C4-2B (cell line): ENCODE results near the gene OARD1.

Experiments
- H3K27ac ChIP-seq: fragments of 450-650 bp; 2 replicates; pipeline ENCODE4 v1.5.1; 2017
- ZFX ChIP-seq: fragments of 450-650 bp; IDR thresholded peaks from 2 replicates; pipeline ENCODE4 v1.6.1; 2017
- TF ChIP-seq, protein P1 (sequence below): fragments of 450-650 bp; conservative IDR thresholded peaks from 2 replicates; pipeline ENCODE4 v1.5.1; 2017; ENCODE audit warnings: mild to moderate bottlenecking

OARD1 gene

DNA sequence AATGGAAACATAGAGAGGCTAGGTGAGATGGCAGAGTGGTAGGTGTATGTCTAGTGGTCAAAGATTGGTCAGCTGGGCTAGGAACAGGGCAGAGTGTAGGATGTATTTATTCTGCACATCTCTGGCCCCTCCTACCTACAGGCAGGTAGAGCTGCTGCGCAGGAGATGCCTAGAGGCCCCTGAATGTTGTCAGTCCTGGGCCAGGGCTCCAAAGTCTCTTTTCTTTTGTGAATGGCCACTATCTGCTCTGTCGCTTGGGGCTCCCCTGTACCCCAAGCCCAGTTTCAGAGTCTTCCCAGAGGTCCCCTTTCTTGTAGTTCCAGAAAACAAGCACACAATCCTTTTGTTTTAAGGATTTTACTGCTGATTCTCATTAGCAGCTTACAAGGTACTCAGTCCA lies 24.9 kb downstream of the OARD1 start:
- TF ChIP-seq, protein P1, sequence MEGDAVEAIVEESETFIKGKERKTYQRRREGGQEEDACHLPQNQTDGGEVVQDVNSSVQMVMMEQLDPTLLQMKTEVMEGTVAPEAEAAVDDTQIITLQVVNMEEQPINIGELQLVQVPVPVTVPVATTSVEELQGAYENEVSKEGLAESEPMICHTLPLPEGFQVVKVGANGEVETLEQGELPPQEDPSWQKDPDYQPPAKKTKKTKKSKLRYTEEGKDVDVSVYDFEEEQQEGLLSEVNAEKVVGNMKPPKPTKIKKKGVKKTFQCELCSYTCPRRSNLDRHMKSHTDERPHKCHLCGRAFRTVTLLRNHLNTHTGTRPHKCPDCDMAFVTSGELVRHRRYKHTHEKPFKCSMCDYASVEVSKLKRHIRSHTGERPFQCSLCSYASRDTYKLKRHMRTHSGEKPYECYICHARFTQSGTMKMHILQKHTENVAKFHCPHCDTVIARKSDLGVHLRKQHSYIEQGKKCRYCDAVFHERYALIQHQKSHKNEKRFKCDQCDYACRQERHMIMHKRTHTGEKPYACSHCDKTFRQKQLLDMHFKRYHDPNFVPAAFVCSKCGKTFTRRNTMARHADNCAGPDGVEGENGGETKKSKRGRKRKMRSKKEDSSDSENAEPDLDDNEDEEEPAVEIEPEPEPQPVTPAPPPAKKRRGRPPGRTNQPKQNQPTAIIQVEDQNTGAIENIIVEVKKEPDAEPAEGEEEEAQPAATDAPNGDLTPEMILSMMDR = no peak
- no peak for TF ChIP-seq ZFX

DNA sequence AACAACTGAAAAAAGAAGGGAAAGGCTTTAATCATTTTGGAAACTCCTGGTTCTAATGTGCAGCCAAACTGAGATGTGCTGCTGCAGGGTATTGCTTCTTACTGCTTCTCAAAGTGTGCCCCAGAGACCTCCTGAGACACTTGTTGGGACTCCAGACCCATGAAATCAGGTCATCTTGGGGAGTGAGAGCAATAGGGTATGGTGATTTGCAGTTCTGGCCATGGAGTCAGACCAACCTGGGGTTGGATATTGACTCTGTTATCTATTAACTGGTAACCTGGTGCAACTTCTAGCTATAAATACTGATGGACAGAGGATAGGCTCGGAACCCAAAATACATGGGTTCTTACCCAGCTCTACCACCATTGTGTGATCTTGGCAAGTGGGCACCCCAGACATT lies 26.1 kb downstream of the OARD1 start:
- TF ChIP-seq, protein P1 = no peak
- TF ChIP-seq ZFX = no peak
- H3K27ac ChIP-seq = no peak overlapping the region

More for the DNA sequence above, 24.9 kb downstream of the OARD1 start:
- H3K27ac ChIP-seq = no peak overlapping the region

DNA sequence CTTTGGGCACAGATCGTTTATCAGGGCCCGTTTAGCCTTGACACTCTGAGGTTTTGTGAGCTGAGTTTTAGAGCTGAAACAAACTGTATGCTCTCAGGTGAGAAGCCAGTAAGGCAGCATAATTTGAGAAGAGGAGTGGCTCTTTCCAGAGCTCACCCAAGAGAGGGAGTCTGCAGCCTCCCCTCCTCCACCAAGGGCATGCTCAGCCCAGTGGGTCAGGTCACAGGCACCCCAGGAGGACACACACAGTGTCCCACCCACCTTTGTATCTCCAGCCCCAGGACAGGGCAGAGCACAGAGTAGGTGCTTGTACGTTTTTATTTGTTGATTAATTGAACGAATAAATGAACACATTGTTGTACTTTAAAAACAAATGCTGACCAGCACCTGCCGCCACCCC lies 26.5 kb downstream of the OARD1 start:
- no peak overlapping the region for H3K27ac ChIP-seq
- TF ChIP-seq, protein P1 = no peak
- no peak for TF ChIP-seq ZFX

DNA sequence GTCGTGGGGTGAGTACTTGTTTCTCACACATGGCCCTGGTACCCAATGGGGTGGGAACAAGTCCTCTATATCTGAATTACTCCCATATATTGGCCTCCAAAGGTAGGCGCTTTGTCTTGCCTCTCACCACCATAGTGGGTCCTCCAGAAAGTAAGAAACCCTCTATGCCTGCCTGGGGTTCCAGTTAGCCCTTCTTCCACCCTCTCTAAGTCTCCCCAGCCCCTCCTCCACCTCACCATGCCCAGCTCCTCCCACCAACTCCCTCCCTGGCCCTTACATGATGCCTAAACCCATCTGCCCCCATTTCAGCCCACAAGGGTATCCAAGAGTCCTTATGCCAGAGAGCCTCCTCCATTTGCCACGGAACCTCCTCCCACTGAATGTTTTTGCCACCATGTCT lies 29.0 kb downstream of the OARD1 start:
- no peak overlapping the region for H3K27ac ChIP-seq
- TF ChIP-seq, protein P1 = no peak
- no peak for TF ChIP-seq ZFX

DNA sequence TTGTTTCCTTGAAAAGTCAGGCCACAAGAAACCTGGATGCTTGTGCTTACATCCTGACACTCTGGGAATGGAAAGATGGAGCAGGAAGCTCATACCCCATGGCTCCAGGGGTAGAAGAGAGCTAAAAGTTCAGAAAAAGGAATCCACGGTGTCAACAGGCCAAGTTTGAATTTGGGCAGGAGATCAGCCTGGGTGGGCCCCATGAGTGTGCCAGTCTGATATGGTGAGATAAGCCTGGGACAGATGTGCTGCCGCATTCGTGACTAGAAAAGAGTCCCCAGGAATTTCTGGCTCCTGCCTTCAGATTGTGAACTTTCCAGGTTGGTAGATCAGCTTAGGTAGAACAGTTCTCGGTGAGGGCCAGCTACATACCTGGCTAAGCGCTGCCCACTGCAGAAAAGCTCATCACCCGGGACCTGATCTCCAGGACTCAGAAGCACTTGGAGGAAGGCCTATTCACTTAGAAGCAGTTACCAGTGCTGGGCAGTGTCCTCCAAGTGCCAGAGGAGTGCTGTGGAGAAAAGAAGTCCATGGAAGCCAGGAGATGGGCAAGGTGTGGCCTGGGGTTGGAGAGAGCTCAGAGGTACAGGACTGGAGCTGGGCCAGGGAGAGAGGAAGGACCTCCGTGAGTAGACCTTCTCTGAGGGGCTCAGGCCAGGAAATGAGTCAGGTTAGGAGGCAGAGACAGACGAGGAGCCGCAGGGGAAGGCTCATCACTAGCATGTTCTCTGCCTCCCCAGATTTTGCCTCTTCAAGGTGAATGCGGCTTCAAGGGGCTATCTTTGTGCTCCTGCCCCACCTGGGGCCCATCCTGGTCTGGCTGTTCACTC lies 29.7 kb downstream of the OARD1 start, which contains the start of gene TSPO2:
Gene TSPO2, plus strand, starts transcription at position 242 of the 830 bp plus-strand sequence. Its CDS starts 519 bp downstream, at position 761.
- TF ChIP-seq, protein P1 = no peak
- no peak for TF ChIP-seq ZFX
- no peak within 1 kb of the TSS for H3K27ac ChIP-seq

DNA sequence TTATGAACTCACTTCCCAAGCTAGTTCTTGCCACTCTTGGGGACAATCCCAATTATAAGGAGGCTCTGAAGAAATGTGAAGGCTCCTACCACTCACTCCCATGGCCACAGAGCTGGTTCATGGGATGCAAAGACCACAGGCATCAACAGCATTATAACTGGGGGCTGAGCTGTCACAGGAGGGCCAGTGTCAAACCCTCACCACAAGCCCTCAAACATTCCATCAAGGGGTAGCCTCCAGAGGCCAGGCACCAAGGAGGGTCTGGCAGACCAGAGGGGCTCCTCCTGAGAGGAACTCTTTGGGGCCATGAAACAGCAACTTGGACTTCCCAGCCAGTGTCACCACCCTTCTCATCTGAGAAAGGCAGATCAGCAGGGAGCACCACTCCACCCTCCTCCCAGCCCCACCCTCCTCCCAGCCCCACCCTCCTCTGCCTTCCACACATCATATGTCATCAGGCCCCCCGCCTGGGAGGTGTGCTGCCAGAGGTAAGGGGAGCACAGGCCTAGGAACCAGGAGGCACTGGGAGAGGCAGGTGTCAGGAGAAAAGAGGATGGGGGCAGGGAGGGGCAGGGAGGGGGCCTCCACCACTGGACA lies 31.1 kb downstream of the OARD1 start:
- TF ChIP-seq, protein P1 = no peak
- TF ChIP-seq ZFX = no peak
- no peak overlapping the region for H3K27ac ChIP-seq
